Measurements from ENCODE around the gene SMYD2.
"Not testable (repeated sequence)": the region's sequence is repeated elsewhere in the genome, so short reads cannot be mapped to it uniquely, and the experiment has no call there.

SMYD2 gene

DNA sequence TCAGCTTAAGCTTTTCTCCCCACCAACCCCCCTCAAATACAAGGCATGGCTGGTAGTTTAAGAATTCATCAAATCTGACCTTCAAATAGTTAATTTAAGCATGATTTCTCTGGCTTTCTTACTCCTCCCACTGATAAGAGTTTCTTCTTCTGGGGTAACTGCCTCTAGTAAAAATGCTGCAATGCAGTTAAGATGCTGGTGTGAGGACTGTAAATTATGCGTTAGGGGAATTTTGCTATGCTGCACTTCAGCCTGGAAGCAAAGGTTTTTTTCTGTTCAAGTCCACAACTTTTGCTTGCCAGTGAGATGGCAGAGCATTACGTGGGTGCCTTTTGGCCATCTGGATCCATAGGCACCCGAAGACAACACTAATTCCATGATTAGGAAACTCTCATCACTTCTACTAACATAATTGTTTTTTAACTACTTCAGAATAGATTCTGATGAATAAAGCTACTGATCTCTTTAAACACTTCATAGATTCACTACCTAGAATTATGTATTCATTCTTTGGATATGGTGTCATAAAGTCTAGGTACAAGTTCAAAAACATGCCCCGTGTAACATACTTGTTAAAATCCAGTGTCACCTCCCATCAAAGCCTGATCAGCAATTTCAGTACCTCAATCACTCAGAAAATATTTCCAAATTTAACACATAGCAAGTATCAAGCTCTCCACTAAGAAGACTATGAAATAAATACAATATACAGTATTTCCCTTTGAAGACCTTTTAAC is 8.8 kb upstream of the SMYD2 start:
- no peak for DNase-seq (ENCODE audit: low spot score)

DNA sequence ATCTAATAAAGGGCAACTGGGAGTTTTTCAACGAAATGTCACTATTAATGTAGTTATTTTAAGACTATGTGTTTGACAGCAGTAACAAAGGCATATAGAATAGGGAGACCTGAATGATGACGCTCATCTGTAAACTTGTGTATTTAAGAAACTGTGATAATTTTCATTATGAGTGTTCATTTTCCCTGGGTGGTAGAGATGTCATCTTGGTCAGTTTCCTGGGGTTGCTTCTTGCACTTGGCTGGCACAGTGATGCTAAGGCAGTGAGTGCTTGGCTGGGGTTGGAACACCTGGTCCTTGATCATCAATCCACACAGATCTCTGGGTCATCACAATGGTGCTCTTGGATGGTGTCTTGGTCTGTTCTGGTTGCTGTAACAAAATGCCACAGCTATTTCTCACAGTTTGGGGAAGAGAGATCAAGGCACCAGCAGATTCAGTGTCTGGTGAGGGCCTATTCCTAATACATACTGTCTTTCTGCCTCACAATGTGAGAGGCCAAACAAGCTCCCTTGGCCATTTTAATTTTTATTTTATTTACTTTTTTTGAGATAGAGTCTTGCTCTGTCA is 7.9 kb upstream of the SMYD2 start:
- DNase-seq (ENCODE audit: low spot score) = no peak

DNA sequence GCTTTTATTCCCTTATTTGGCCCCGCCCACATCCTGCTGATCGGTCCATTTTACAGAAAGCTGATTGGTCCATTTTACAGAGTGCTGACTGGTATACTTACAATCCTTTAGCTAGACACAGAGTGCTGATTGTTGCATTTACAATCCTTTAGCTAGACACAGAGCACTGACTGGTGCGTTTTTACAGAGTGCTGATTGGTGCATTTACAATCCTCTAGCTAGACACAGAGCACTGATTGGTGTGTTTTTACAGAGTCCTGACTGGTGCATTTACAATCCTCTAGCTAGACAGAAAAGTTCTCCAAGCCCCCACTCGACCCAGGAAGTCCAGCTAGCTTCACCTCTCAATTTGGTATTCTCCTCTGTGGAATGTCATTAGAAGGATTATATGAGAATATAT is 5.3 kb upstream of the SMYD2 start:
- not testable (repeated sequence) for DNase-seq (ENCODE audit: low spot score)

DNA sequence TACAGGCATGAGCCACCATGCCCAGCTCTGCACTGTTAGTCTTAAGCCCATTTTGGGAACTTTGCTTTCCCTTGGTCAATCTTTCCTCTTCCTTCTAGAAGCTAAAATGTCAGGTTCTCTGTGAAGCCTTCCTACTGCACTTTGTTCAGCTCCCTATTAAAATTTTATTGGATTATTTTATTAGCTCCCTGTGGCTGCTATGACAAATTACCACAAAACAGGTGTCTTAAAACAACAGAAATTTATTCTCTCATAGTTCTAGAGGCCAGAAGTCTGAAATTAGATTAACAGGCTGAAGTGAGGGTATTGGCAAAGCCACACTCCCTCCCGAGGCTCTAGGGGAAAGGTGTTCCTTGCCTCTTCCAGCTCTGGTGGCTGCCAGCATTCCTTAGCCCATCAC is 4.2 kb upstream of the SMYD2 start:
- DNase-seq (ENCODE audit: low spot score) = no peak

DNA sequence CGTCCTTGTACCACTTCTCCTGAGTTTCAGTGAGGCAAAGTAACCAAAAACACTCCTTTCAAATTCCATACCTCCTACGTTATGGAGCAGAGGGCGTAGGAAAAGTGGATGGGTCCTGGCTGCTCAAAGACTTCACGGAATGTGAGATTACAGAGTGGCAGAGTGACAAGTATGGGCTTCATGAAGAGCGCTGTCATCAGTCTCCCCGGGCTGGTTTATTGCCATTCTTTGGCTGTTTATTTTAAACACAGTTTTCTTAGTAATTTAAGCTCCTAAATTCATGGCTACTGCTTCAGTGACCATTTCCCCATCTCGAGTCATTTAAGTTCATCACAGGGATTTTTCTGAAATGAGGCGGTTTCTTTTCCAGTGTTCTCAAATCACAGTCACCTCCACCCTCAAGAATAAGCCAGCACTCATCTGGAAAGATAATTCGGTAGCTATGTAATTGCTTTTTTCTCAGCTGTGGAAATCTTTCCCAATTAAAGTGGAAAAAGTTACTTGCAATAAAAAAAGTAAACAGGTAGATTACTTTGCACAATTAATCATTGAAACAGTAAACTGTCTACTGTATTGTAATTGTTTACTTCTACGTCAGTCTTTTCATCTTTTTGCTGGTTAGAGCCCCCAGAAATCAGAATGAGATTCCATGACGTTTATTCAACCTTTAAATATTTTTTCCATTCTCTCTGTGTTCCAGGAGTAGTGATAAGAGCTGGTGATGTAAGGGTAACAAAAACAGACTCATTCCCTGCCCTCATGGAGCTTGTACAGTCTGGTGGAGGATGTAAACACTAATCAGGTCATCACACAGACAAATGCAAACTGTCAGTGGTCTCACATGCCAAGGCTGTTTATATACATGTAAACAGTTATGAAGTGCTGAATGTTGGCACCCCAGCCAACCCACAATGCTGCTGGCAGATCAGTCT is 3.0 kb upstream of the SMYD2 start:
- DNase-seq (ENCODE audit: low spot score) = no peak

DNA sequence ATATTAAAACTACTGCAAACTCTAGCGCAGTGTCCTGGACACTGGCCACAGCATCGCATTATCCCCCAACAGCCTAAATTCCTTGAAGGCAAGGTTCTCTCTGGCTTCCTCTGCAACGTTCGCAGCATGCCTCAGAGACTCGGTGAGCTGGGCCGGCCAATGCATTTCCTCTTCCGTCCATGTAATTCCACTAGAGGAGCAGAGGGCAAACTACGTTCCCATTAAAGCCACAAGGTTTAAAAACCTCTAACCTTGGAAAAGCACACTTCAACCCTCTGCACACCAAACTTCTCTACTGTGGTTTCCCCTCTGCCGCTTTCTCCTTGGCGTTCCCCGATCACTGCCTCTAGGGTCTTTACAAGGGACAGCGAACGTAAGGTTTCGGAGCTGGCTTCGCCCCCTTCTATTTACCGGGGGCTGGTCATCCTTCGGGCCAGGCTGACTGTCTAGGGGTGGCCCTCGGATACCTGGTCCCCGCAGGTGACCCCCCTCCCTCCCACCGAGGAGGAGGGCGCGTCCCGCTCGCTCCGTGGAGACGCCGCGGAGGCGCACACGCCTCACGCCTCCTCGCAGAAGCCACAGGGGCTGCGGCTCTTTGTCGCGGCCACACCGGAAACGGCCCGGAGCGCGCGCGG is 456 bp upstream of the SMYD2 start:
- DNase-seq (ENCODE audit: low spot score) = peak; percentile 33

DNA sequence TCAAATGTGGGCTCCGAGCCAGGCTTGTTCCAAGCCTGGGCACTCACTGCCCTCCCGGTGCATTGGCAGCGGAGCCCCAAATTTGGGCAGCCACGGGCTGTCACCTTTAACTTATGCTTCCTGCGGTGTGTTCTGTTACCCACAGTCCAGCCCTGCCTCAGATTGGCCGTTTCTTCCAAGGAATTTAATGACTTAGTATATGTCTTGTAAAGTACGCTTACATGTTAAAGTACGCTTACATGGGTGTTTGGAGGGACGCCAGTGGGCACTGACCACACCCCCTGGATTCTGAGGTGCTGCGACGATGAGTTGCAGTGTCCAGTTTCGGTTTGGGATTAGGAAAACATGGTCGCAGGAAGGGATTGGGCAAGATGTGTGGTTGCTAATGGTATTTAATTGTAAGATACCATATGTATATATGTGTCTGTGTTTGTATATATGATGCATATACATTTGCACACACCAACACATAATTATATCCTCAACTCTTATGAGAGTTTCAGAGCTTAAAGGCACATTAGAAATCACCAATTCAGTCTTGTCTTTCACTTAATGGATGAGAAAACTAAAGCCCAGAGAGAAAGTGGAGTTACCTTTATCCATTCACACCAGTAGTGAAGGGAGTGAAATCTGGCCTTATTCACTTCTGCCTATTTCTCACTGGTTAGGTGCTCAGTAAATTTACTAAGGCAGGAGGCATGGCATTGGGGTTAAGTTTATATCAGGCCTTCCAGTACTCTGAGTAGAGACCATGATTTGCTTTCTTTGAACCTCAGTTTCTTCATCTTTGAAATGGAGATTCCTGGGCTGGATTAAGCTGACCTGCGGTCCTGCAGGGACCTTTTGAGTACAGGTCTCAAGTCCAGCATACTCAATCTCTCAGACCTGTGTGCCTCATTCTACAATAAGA is 1.0 kb downstream of the SMYD2 start:
- peak; percentile 55 for DNase-seq (ENCODE audit: low spot score)

DNA sequence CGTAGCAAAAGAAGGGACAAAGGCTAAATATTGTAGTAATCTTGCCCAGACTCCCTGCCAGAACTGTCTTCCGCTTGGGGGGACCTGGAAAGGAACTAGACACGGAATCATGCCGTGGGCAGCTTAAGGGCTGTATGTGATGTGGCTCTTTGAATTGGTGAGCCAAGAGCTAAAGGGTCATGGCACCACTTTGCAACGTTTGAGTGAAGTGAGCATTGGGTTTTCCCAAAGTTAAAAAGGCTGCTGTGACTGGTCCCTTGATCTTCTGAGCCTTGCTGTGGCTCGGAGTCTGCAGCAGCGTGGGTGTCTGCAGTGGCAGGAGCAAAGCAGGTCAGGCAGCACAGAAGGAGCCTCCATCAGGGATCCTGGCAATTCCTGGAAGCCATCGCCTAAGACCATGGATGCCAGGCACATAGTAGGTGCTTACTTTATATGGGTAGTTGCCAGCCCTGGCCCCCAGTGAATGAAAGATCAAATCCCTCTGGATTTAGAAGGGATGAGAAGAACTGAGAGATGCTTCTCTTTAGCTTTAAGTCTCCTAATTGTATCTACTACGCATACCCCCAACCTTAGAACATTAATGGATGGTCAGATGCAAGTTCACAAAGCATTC is 1.8 kb downstream of the SMYD2 start:
- no peak for DNase-seq (ENCODE audit: low spot score)

DNA sequence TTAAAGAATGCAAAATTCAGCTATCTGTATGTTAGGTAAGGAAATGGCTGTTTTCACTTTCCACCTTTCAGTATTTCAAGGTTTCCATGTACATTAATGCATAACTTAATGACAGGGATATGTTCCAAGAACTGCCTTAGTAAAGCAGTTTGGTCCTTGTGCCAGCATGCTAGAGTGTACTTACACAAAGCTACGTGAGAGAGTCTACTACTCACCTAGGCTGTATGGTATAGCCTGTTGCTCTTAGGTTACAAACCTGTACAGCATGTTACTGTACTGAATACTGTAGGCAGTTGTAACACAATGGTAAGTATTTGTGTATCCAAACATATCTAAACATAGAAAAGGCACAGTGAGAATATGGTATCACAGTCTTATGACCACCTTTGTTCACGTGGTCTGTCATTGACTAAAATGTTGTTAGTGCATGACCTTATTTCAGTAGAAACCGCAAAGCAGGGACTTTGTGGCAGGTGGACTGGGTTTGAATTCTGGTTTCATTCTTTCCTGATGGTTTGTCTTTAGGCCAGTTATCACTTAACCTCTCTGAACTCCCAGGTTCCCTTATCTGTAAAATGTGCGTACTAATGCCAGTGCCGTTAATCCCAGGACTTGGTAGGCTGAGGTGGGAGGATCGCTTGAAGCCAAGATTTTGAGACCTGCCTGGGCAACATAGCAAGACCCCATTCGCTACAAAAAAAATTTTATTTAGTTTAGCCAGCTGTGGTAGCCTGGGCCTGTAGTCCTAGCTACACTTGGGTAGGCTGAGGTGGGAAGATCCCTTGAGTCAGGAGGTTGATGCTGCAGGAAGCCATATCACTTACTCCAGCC is 4.9 kb downstream of the SMYD2 start:
- no peak for DNase-seq (ENCODE audit: low spot score)

DNA sequence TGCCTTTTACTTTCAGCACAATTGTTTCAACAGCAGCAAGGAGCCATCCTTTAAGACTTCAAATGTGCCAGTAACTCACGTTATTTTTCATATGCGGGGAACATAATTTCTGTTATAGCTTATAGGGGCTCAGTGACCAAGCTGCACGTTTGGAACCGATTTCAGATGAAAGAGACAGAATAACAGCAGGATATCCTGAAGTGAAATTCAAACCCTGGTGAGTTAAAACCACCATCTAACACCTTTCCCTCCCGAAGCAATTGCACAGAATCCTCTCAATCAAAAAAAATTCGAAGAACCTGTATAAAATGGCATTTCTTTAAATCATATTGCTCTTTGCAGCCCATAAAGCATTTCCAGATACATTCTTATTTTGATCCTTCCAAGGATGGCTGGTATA is 6.9 kb downstream of the SMYD2 start:
- DNase-seq (ENCODE audit: low spot score) = no peak

DNA sequence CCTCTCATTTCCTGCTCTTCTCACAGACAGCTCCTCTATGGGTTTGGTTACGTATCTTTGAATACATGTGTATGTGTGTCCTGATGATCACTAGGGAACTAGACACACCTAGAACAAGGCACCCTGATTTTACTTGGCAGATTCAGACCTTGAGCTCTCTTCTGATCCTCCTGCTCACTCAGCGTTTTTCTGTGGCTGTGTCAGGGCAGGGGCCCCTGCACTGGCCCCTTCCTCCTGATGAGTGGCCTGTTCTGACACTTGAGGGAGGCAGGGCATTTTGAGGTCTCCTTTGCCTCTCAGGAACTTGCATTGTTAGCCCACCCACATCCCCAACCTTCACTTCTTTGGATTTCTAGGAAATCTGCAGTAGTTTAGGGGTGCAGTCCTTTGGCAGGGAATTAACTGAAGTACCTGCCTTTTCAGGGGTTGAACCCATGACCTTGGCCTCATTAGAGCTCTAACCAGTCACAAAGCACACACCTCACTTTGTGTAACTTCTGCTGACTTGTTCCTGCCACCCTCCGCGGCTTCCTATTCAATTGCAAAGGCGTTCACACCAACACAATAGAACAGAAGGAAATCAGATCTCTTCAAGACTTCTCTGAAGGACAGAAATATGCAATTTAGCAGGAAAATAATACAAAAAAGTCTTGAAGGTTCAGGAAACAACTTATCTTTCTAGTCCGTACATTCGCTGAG is 8.8 kb downstream of the SMYD2 start:
- no peak for DNase-seq (ENCODE audit: low spot score)

DNA sequence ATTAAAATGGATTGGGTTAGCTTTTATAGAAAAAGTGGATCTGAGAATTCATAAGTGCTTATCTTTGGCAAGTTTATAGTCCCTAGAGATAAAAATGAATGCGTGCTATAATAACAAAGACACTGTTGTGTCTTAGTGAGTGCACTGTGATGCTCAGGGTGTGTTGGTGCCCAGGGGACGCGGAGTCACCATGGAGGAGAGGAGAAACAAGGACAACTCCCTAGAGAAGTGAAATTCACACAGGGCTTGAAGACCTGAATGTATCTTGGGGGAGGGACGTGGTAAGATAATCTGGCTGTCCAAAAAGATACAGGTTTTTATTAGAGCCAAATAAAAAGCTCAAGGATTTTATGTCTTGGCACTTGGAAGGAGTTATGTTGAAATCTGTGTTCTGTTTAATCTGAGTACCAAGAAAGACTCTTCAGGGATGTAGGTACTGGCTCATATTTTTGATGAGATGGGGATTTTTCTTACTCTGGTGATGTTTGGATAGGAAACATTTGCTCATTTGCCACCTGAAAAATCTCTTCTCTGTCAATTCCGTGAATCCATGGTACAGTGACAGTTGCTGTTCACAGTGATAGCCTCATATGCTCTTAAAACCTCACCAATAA is 9.6 kb downstream of the SMYD2 start:
- DNase-seq (ENCODE audit: low spot score) = no peak

DNA sequence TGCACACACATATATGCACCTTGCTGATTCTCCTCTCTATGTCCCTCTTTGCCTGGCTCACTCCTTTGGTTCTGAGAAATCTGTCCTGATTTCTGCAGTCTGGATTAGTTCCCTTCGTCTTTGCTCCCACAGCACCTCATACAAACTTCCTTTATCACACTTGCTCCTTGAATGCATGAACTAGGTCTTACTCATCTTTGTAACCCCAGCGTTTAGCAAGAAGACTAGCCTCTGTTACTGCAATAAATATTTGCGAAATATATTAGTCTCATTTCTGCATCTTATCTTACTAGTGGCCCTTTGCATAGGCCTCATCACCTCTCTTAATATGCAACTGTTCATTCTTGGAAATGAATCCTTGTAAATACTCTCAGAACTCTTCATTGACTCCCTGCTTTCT is 11.4 kb downstream of the SMYD2 start:
- DNase-seq (ENCODE audit: low spot score) = no peak

DNA sequence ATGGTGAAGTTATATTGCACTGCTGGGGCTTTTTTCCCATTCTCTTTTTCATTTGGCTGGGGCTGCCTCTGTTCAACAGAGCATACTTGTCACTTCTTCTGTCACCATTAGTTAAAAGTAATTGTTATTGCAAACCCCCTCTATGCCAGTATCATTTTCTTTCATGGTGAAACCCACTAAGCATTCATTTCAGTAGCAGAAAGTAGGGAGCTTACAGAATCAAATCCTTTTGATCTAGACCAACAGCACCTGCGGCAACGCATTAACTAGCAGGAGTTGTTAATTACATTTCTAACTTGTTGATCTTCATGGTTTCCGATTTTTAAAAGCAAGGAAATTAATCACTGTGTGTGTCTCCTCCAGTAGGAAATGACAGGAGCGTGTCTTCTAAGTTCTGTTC is 15.0 kb downstream of the SMYD2 start:
- no peak for DNase-seq (ENCODE audit: low spot score)

DNA sequence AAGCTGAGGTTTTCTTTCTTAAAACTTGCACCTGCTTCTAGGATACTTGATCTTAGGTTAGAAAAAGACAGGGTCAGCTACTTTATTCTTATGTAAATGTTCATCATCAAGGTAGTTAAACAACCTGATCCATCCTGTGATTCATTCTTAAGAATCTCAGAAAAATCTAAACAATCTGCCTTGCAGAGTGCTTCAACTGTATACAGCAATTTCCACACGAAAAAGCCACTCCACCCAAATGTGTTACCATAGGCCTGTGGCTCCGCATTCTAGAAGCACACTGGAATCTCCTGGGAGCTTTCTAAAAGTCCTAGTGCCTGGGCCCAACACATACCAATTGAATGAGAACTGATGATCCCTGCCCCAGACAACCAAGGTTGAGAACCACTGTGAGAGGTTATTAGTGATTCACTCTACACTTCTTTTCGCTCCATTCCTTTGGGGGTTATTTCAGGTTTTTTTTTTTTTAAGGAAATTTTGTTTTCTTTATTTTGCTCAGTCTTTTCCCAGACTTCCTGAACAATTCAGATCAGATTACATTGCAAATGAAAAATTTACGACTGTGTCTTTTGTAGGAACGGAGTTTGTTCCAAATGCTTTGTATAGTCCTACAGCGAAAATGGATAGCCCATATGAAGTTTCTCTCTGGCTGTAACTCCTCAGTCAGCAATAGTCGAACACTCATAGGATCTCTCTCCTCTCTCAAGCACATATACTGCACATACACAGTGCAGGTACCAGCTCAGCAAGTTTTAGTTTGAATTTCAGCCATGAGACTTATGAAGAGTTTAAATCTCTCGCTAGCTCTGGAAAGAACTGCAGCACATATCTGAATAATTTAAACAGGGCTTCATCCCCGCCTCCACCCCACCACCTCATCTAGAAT is 16.1 kb downstream of the SMYD2 start:
- peak; percentile 67 for DNase-seq (ENCODE audit: low spot score)

DNA sequence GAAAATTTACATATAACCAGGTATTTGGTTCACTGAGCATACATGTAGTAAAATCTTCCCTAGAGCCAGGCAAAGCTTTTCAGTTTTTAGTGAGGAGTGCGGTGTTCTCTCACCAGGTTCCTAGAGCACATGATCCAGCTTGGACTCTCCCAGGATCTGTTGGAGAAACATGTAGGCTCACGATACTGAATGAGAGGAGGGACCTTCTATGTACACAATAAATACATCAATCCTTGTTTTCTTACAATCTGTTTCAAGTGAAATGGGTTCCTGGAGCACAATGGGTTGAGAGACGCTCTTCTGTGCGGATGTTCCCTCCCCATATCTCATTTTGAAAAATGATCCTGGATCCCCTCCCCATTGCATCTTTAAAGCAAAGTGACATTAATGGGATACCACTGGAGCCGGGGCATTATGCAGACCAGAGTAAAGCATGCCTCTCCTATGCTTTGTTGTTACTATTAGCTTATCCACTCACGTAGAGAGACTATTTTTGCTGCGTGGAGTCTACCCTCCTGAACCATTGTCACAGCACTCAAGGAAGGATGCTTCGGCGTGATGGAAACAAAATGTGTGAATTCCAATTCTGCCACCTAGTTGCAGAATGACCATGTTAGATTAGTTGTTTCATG is 19.3 kb downstream of the SMYD2 start:
- DNase-seq (ENCODE audit: low spot score) = no peak

DNA sequence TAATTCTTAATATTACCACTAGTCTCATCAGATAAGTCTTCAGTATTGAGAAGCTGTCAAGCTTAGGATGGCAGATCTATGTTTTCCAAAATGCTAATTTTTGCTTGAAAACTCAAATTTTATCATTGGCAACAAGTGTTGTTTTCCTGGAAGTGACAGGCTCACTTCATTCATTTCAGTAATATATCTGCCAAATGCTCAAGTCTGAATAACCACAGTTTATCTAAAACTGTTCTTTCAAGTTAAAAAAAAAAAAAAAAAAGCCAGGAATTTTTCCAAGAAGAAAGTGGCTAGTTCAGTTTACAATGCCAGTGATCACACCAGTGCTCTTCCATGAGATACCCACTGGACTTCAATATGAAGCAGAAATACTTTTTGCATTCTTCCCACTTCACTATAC is 20.6 kb downstream of the SMYD2 start:
- DNase-seq (ENCODE audit: low spot score) = no peak
